Activated CD4-positive, alpha-beta T cell treated with anti-CD3 and anti-CD28 coated beads, Interleukin-2, amount 50 U/mL, for 4 hours (primary cell): ENCODE results near the gene ADSL.
A peak's percentile ranks its signal among the peaks of the same experiment; 100 is the strongest.

ENCODE experiments used
- DNase-seq, 2 experiments: peaks; one replicate each; pipeline ENCODE4 v3.0.0-alpha.2; 2020

The ADSL gene

GRCh38 chr22:40328546-40329456 lies 17.5 kb upstream of the ADSL start:
- no peak for DNase-seq

GRCh38 chr22:40329466-40329865 lies 16.8 kb upstream of the ADSL start:
- no peak for DNase-seq

GRCh38 chr22:40330086-40330485 lies 16.2 kb upstream of the ADSL start:
- no peak for DNase-seq

GRCh38 chr22:40330615-40331014 lies 15.7 kb upstream of the ADSL start:
- no peak for DNase-seq

GRCh38 chr22:40331706-40332105 lies 14.6 kb upstream of the ADSL start:
- no peak for DNase-seq

- DNase-seq: no peak
Measured at GRCh38 chr22:40332319-40332781, 13.9 kb upstream of the ADSL start.

GRCh38 chr22:40334060-40334459 lies 12.2 kb upstream of the ADSL start:
- no peak for DNase-seq

GRCh38 chr22:40334899-40335298 lies 11.4 kb upstream of the ADSL start:
- no peak for DNase-seq

- no peak for DNase-seq
Measured at GRCh38 chr22:40335358-40335757, 10.9 kb upstream of the ADSL start.

- no peak for DNase-seq
Measured at GRCh38 chr22:40340044-40340443, 6.3 kb upstream of the ADSL start.

- no peak for DNase-seq
Measured at GRCh38 chr22:40341604-40342003, 4.7 kb upstream of the ADSL start.

- no peak for DNase-seq
Measured at GRCh38 chr22:40342521-40342920, 3.8 kb upstream of the ADSL start.

GRCh38 chr22:40345271-40345670 lies 1.0 kb upstream of the ADSL start:
- DNase-seq: peak; percentile 35

- DNase-seq: peak; percentile 53 to 54
Measured at GRCh38 chr22:40345815-40346184, 500 bp upstream of the ADSL start.

GRCh38 chr22:40347300-40347699 lies 1.0 kb downstream of the ADSL start:
- no peak for DNase-seq

GRCh38 chr22:40348025-40348658 lies 1.8 kb downstream of the ADSL start:
- DNase-seq: peak; percentile 64 to 68

GRCh38 chr22:40352763-40353162 lies 6.5 kb downstream of the ADSL start:
- no peak for DNase-seq

GRCh38 chr22:40361100-40361499 lies 14.8 kb downstream of the ADSL start:
- DNase-seq: no peak

GRCh38 chr22:40363059-40363458 lies 16.8 kb downstream of the ADSL start:
- DNase-seq: no peak

- DNase-seq: no peak
Measured at GRCh38 chr22:40364431-40364830, 18.1 kb downstream of the ADSL start.

- no peak for DNase-seq
Measured at GRCh38 chr22:40366068-40366467, 19.8 kb downstream of the ADSL start.

- no peak for DNase-seq
Measured at GRCh38 chr22:40367342-40367741, 21.0 kb downstream of the ADSL start.

GRCh38 chr22:40368016-40368415 lies 21.7 kb downstream of the ADSL start:
- DNase-seq: no peak

- DNase-seq: no peak
Measured at GRCh38 chr22:40368836-40369235, 22.5 kb downstream of the ADSL start.
